GM19238 (cell line): Measurements from ENCODE around the gene TRAPPC5.

Source experiments
- DNase-seq: peaks from one replicate; pipeline ENCODE4 v3.0.0; 2011; ENCODE audit warnings: low spot score; ENCODE audit not compliant: insufficient read length

TRAPPC5 gene

DNA sequence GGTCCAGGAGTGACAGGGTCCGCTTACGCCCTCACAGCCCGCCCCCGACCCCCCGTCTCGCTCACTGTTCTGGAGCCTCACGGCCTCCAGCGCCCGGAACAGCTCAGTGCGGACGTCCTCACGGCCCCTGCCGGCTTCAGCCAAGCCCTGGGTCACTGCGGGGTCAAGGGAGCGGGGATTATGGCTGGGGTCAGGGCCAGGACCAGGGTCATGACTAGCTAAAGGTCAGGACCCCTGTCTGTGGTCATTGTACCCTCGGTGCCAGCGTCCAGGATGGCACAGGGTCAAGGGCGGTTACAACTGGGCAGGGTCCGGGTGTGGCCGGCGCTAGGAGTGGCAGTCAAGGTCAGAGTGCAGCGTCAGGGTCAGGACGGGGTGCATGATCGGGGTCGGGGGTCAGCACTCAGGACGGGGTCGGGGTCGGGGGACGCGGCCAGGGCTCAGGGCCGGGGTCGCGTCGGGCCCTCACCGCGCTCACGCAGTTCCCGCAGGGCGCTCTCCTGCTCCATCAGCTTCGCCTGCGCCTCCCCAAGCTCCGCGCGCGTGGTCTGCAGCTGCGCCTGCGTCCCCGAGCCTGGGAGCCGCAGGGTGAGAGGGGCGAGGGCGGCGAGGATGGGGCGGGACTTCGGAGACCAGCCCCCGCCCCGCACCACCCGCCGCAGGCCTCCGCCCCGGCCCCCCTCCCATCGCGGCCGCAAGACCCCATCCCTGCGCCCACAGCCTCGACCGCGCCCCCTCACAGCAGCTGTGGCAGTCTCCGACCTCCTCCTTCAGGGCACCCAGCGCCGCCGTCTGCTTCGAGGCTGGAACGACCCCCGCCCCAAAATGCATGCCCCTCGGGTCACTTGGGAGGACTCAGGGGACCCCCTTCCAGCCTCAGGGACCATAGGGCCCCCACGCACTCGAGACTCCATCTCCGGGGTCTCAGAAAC is 49.9 kb downstream of the TRAPPC5 start:
- DNase-seq: no peak

DNA sequence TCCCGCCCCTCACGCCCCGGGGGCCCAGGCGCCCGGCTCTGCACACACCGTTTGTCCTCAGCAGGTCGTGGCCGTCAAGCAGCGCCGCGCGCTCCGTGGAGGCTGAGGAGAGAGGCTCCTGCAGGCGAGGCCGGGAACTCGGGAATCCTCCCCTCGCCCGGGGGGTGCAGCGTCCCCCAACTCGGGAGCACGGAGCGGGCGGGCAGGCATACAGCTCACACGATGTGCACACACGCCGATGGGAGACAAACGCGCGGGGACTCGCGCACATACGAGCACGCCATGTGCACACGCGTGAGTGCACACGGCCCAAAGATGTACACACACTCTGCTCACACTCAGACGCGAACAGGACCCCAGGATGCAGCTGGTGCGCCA is 50.6 kb downstream of the TRAPPC5 start:
- DNase-seq: no peak

- DNase-seq: no peak
Measured at GRCh38 chr19:7731615-7732014, 51.0 kb downstream of the TRAPPC5 start.

- DNase-seq: no peak
Measured at GRCh38 chr19:7732045-7732444, 51.4 kb downstream of the TRAPPC5 start, which contains the start of gene CLEC4G. CLEC4G (minus strand) TSS chr19:7732110; CDS start chr19:7732102, 8 bp downstream.

- no peak for DNase-seq
Measured at GRCh38 chr19:7733376-7733775, 52.7 kb downstream of the TRAPPC5 start.

DNA sequence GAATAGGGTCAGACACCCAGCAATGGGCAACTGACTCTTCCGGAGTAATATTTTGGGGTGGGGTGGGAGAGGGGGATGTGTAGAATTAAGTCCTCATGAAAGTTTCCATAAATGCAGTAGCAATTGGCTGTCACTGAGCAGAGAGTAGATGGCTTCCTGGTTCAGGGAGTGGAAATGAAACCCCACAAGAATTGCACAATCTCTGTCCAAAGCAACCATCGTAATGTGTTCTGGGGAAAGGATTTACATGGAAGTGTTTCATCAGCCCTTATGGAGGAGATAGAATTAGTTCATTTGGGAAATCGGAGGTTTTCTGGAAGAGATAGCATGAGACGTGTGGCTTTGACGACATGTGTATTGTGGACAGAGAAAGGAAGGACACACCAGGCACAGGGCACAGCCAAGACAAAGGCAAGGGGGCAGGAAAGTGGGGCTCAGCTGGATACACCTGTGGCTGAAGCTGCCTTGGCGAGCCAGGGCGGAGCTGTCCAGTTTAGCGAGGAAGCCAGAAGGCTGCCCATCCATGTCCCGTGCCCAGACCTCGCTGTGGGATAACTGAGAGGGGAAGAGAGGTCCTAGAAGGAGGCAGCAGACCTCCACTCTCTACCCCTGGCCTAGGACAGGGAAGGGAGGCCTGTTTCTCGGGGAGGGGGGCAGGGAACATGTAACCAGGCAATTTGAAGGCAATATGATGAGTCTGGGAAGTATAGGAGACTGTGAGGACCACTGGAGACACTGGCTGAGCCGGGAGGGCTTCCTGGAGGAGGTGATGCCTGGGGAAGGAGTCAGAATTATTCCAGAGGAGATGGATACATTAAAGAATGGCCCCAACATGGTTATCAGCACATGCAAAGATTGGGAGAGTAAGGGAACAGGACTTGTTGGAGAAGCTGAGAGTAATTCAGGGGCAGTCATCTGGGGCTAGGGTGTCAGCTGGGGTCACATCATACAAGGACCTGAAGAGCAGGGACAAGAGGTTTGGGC is 53.9 kb downstream of the TRAPPC5 start:
- DNase-seq: no peak

DNA sequence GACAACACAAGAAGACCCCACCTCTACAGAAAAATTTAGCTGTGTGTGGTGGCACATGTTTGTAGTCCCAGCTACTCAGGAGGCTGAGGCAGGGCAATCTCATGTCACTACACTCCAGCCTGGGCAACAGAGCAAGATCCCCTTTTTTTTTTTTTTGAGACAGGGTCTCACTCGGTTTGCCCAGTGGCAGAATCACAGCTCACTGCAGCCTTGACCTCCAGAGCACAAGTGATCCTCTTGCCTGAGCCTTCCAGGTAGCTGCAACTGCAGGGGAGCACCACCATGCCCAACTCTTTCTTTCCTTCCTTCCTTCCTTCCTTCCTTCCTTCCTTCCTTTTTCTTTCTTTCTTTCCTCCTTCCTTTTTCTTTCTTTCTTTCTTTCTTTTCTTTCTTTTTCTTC is 55.5 kb downstream of the TRAPPC5 start:
- no peak for DNase-seq

DNA sequence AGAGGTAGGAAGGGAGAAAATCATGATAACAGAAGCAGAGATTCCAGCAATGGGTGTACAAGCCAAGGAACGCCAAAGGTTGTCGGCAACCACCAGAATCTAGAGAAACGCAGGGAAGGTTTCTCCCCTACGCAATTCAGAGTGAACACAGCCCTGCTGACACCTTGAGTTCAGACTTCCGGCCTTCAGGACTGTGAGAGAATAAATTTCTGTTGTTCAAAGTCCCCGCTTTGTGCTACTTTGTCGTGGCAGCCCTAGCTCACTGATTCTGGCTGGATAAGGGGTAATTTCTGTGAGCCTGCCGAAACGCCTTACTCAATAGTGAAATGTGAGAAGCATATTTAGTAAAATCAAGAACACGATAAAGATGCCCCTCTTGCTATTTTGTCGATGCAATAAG is 56.6 kb downstream of the TRAPPC5 start:
- no peak for DNase-seq
